ENCODE results near the gene FRAS1.
A peak's percentile ranks its signal among the peaks of the same experiment; 100 is the strongest.

FRAS1 gene

GRCh38 chr4:78510108-78510507 lies 453.0 kb downstream of the FRAS1 start:
- no peak for DNase-seq (ENCODE audit: low read depth)

DNA sequence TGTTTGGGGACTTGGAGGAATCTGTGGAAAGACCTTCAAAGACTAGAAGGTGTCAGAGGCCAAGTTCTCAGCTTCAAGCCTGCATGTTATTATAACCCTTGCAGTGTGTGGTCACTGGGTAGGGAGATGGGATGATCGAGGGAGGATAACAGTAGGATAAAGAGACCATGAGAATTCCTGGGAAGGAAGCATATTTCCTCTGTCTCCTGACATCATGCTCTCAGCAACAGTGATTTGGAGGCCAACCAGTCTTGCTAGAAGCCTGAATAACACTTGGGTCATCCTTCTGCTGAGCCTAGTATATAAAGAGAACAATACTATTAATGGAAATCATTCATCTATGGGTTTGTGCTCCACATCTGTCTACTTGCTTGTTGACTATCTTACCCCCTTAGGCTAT lies 453.6 kb downstream of the FRAS1 start:
- DNase-seq (ENCODE audit: low read depth), result peak; percentile 11

- no peak for DNase-seq (ENCODE audit: low read depth)
These were observed 455.3 kb downstream of the FRAS1 start for GRCh38 chr4:78512357-78512920.

- peak; percentile 21 for DNase-seq (ENCODE audit: low read depth)
These were observed 456.4 kb downstream of the FRAS1 start for GRCh38 chr4:78513411-78513975.

DNA sequence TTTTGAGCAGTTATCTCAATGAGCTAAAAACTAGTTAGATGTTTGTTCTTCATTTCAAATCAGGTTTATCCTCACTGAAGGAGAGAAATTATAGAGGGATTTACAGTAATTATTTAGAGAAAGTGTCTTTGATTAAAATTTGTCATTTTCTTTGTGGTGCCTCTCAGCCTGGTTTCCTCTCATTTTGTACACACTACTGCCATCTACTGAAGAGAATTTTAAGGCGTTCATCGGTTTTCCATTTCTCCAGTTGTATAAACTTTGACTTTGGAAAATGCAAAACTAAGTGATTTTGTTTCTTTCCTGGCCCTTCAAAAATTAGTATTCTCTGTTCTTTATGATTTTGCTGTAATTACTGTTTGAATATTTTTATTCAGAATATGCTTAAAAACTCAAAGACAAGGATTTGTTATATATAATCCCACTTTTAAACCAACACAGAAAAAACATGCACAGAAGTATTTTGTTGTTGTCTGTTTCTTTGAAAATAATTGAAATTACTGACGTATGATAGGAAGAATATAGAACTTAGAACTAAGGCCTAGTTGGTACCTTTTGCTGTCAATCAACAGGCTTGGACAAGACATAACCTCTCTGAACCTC lies 460.0 kb downstream of the FRAS1 start:
- peak; percentile 39 for DNase-seq (ENCODE audit: low read depth)

DNA sequence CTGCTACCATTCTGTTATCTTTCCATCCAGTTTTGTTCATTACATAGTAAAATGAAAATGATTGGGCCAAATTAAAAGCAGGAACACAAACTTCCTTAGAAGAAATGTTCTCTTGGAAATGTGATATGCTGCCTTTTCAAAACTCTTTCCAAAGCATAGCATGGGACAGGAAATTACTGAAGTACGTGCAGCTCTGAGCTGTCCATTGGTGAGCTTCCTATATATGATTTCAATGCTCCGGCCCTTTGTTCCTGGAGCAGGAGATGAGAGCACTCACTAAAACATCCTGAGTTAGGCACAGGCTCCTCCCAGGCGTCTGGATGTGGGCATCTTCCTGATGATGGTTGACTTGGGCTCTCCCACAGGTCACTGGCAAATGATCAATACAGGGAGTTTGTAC lies 461.4 kb downstream of the FRAS1 start:
- DNase-seq (ENCODE audit: low read depth), result no peak

GRCh38 chr4:78519962-78520361 lies 462.8 kb downstream of the FRAS1 start:
- DNase-seq (ENCODE audit: low read depth), result no peak

- DNase-seq (ENCODE audit: low read depth), result no peak
These were observed 463.7 kb downstream of the FRAS1 start for GRCh38 chr4:78520808-78521226.

DNA sequence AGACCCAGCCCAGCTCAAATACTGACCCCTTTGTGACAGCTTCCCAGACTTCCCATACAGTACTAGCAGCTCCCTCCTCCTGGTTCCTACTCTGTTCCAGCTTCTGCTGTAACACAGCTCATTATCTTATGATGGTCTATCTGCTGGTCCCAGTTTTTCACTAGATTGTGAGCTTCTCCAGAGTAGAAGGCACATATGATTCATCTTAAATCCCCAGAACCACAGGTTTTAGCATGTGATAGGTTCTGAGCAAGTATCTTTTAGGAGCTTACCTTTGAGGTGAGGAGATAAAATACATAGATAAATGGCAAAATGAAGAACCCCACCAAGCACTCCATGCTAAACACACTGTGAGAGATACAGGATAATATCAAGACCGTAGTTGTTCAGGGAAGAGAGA lies 466.9 kb downstream of the FRAS1 start:
- no peak for DNase-seq (ENCODE audit: low read depth)

GRCh38 chr4:78525559-78525958 lies 468.4 kb downstream of the FRAS1 start:
- no peak for DNase-seq (ENCODE audit: low read depth)

DNA sequence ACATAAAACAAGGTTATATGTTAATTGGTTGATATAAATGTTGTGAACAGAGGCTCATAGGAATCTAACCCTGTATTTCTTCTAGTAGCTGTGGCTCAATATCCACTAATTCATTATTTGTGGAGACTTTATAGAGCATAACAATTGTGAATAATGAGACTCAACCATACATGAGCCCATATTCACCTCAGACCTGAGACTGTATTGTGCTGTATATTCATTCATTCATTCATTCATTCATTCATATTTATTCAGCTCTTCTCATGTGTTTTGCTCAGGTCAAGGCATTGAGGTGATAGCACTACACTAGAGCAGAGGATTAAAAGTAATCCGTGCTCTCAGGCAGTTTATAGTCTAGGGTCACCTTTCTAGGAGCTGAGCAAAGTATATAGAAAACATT lies 470.0 kb downstream of the FRAS1 start:
- no peak for DNase-seq (ENCODE audit: low read depth)

DNA sequence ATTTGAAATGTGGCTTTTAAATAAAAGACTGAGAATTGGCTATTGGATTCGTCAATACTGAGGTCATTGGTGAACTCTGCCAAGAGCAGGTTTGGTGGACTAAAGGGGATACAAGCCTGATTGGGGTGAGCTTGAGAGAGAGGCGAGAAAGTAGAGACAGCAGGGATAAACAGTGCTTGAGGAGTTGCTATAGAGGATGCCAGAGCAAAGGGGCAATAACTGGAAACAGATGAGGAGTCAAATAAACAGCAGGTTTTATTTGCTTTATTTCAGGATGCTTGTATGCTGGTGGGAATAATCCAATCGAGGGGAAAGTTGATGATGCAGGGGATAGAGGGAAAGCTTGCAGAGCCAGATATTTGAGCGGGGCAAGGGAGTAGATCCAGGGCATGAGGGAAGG lies 470.4 kb downstream of the FRAS1 start:
- no peak for DNase-seq (ENCODE audit: low read depth)

DNA sequence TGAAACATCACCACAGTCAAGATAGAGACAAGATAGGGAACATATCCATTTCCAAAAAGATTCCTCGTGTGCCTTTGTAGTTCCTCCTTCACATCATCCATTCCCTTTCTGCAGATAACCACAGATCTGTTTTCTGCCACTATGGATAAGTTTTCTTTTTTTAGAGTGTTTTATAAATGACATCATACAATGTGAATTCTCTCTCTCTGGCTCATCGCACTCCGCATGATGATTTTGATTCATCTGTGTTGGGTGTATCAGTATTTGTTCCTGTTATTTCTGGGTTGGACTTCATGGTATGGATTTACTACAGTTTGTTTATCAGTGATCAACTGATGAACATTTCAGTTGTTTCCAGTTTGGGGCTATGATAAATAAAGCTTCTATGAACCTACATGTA lies 471.2 kb downstream of the FRAS1 start:
- peak; percentile 52 for DNase-seq (ENCODE audit: low read depth)

- peak; percentile 77 for DNase-seq (ENCODE audit: low read depth)
These were observed 472.6 kb downstream of the FRAS1 start for GRCh38 chr4:78529569-78530209.

GRCh38 chr4:78532046-78532445 lies 474.9 kb downstream of the FRAS1 start:
- no peak for DNase-seq (ENCODE audit: low read depth)

GRCh38 chr4:78533854-78534253 lies 476.7 kb downstream of the FRAS1 start:
- no peak for DNase-seq (ENCODE audit: low read depth)

- no peak for DNase-seq (ENCODE audit: low read depth)
These were observed 477.3 kb downstream of the FRAS1 start for GRCh38 chr4:78534286-78534955.

DNA sequence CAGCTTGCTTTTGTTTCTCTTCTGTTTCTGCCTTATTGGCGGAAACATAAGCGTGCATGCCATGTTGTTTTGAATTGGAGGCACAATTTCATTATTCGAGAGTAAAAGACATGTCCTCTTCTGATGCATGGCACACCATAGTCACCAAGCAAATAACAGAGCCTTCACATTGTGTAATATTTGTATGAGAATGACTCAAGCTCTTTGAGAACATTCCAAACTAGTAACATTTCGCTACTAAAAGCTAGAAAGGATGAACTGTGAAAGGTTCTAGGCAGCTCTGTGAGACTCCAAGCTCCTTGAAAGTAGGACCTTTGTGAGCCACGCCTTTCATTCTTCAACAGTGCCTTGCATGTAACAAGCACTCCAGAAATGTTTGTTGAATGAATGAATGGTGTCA lies 485.2 kb downstream of the FRAS1 start:
- DNase-seq (ENCODE audit: low read depth), result peak; percentile 69

DNA sequence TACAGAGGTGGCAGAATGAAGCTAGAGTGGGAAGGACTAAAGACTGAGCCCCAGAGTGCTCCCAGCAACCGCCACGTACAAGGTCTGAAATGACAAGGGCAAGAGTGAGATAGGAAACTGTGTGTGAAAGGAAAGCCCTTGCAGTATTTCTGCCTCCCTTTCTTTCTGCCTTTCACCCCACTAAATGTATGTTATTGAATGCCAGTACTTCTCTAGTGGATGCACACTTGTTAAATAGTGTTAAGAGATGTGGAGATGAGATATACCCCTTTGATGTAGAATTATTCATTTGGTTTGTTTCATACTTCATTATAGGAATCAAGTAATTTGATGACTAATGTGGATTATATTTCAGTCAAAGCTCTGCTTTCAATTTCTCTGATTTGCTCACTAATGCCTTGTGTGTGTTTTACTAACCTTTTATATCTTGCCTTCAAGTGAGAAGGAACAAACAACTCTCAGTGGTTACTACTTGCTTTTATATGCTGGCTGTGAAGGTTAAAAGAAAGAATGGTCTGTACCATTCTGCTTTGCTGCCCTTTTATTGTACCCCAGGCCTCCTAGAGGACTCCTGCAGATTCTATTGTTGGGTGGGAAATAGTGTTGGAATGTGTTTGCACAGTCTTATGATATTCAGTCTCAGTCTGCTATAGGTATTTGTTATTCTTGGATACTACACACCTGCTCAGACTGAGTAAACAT lies 486.5 kb downstream of the FRAS1 start:
- DNase-seq (ENCODE audit: low read depth), result no peak

DNA sequence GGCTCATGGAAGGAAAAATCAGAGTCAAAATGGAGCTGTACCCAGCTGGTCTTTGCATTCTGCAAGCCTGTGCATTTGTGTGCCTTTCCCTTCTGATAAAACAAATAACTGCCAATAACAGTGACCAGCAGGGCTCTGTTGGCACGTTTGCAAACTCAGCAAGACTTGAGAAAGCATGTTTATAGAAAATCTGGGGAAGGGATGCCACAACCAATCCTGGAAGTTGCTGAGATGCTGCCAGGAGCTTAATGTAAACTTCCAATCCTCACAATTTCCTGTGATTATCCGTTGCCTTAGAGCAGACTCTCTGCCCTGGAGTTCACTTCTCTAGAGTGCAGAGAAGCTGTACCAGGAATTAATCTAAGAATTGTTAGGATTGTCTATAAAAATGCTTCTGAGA lies 487.6 kb downstream of the FRAS1 start:
- DNase-seq (ENCODE audit: low read depth), result no peak

DNA sequence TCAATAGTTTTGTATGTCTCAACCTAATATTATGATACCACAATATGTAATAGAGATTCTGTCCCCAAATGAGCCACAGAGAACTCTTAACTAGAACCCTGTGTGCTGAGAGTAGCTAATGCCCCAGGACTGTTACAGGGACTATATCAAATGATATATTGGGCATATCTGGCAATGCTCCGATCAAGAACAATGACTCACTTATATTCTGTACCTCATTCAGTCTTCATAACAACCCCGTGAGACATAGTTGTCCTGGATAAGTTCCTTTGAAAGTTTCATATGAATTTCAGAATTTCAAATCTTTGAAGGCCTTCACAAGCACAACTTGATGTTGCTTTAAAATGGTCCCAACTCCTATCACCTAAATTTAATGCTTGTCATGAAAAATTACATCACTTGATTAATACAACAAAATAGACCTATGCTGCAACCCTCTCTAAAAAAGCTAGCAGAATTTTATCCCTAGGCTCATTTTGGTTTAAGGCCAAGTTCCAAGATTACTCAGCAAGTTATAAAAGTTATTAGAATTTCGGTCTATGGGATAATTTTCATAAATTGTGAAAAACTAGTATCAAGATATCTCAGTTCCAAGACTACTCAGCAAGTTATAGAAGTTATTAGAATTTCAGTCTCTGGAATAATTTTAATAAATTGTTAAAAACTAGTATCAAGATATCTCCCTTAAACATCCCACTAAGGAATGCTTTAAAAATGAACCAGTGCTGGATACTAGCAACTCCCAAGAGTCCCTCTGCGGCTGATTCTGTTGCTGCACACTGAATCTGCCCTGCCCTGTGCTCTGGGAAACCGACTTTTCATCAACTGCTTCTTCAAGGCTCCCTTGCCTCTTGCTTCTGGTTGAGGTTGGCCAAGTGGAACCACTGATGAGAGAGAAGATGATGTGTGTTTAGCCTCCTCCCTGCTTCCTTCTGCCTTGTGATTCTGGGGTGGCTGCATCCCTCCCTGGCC lies 488.4 kb downstream of the FRAS1 start:
- peak; percentile 57 for DNase-seq (ENCODE audit: low read depth)
